CD4-positive, alpha-beta T cell treated with Interferon gamma for 1 hour (primary cell): ENCODE results near the gene ACACA.
"Not testable (repeated sequence)": the region's sequence is repeated elsewhere in the genome, so short reads cannot be mapped to it uniquely, and the experiment has no call there.

Source experiments
- DNase-seq: peaks from one replicate; pipeline ENCODE4 v3.0.0-alpha.2; 2020

The ACACA gene

GRCh38 chr17:37092701-37093100, 313.9 kb downstream of the ACACA start:
- DNase-seq, result no peak

GRCh38 chr17:37092071-37092470, 314.6 kb downstream of the ACACA start:
- no peak for DNase-seq

GRCh38 chr17:37090941-37091340, 315.7 kb downstream of the ACACA start:
- DNase-seq, result no peak

GRCh38 chr17:37089956-37090355, 316.7 kb downstream of the ACACA start:
- peak; percentile 71 for DNase-seq

- no peak for DNase-seq
These were observed 317.7 kb downstream of the ACACA start for GRCh38 chr17:37088913-37089312.

- DNase-seq, result no peak
These were observed 318.2 kb downstream of the ACACA start for GRCh38 chr17:37088459-37088858.

GRCh38 chr17:37087683-37088082, 319.0 kb downstream of the ACACA start:
- no peak for DNase-seq

GRCh38 chr17:37086948-37087347, 319.7 kb downstream of the ACACA start:
- DNase-seq, result no peak

- DNase-seq, result no peak
These were observed 320.3 kb downstream of the ACACA start for GRCh38 chr17:37086334-37086733.

GRCh38 chr17:37084372-37084771, 322.3 kb downstream of the ACACA start:
- no peak for DNase-seq

- DNase-seq, result no peak
These were observed 323.2 kb downstream of the ACACA start for GRCh38 chr17:37083456-37083855.

GRCh38 chr17:37082985-37083384, 323.7 kb downstream of the ACACA start:
- DNase-seq, result no peak

GRCh38 chr17:37082311-37082860, 324.2 kb downstream of the ACACA start:
- DNase-seq, result no peak

GRCh38 chr17:37081287-37081686, 325.3 kb downstream of the ACACA start:
- DNase-seq, result no peak

GRCh38 chr17:37079735-37080134, 326.9 kb downstream of the ACACA start:
- no peak for DNase-seq

GRCh38 chr17:37079065-37079708, 327.4 kb downstream of the ACACA start:
- no peak for DNase-seq

- not testable (repeated sequence) for DNase-seq
These were observed 333.2 kb downstream of the ACACA start for GRCh38 chr17:37073464-37073863.

GRCh38 chr17:37069087-37069486, 337.5 kb downstream of the ACACA start:
- DNase-seq, result no peak

GRCh38 chr17:37068266-37068665, 338.4 kb downstream of the ACACA start:
- no peak for DNase-seq

- no peak for DNase-seq
These were observed 339.0 kb downstream of the ACACA start for GRCh38 chr17:37067555-37068111.

GRCh38 chr17:37066322-37067255, 340.0 kb downstream of the ACACA start:
- no peak for DNase-seq

GRCh38 chr17:37065486-37066321, 340.9 kb downstream of the ACACA start:
- DNase-seq, result no peak

GRCh38 chr17:37064956-37065355, 341.7 kb downstream of the ACACA start:
- no peak for DNase-seq
